ENCODE measurements around the gene HERC4. TPM values are rescaled to one million over a fixed set of nuclear protein-coding genes. Genes with fewer than 3 reads are reported as not detected.

HERC4 gene
- total RNA-seq, 4 donors from 2014 or later = 54.5 to 82.4 (median 67.5) TPM

GRCh38 chr10:67933199-67933598 is 141.9 kb downstream of the HERC4 start:
- no peak for DNase-seq
- WGBS, 2 donors = 91 to 95% methylated on average over 2 of the region's 2 CpGs
- Histone ChIP-seq H3K27me3 (no peaks in the 10 kb centered on the region), H3K27ac (no peak overlapping the region), H3K4me1 (no peaks in the 10 kb centered on the region), H3K9me3 (no peaks in the 10 kb centered on the region), H3K36me3 (peaks cover 8 to 22% of the 10 kb centered on the region in 2 donors), H3K4me3 (replicated peaks in 1 of 3) (no peak overlapping the region)
- intact Hi-C loops (cut with DNase I) = no loop called here
- TF ChIP-seq CTCF (IDR thresholded peaks at IDR 0.05) = no peak
- TF ChIP-seq POLR2A (IDR thresholded peaks at IDR 0.05) = no peak

- no peak for DNase-seq
- TF ChIP-seq CTCF (IDR thresholded peaks at IDR 0.05) (no peak), POLR2A (IDR thresholded peaks at IDR 0.05) (no peak)
- H3K4me3 ChIP-seq (replicated peaks in 1 of 3) = no peak overlapping the region
These were observed 148.1 kb downstream of the HERC4 start for GRCh38 chr10:67926951-67927350.

GRCh38 chr10:67925449-67926005 is 149.6 kb downstream of the HERC4 start:
- DNase-seq = no peak
- Histone ChIP-seq H3K27ac (no peak overlapping the region), H3K9me3 (no peaks in the 10 kb centered on the region), H3K27me3 (no peaks in the 10 kb centered on the region), H3K4me3 (replicated peaks in 1 of 3) (no peak overlapping the region), H3K36me3 (peaks cover 0 to 6% of the 10 kb centered on the region in 2 donors), H3K4me1 (no peaks in the 10 kb centered on the region)
- intact Hi-C loops (cut with DNase I) = no loop called here
- TF ChIP-seq CTCF (IDR thresholded peaks at IDR 0.05) (no peak), POLR2A (IDR thresholded peaks at IDR 0.05) (no peak)
- 92 to 97% methylated on average over 1 of the region's 1 CpG for WGBS, 2 donors

More at GRCh38 chr10:67926951-67927350, 148.1 kb downstream of the HERC4 start:
- intact Hi-C loops (cut with DNase I) = no loop called here
- Histone ChIP-seq H3K36me3 (peaks cover 2 to 16% of the 10 kb centered on the region in 2 donors), H3K27me3 (no peaks in the 10 kb centered on the region), H3K9me3 (no peaks in the 10 kb centered on the region), H3K4me1 (no peaks in the 10 kb centered on the region), H3K27ac (no peak overlapping the region)
- WGBS, 2 donors = 97% methylated on average over 1 of the region's 1 CpG

- peaks cover 0 to 3% of the 10 kb centered on the region in 2 donors for H3K36me3 ChIP-seq
- no peak for TF ChIP-seq CTCF (IDR thresholded peaks at IDR 0.05)
- TF ChIP-seq POLR2A (IDR thresholded peaks at IDR 0.05) = no peak
- H3K4me1 ChIP-seq = no peaks in the 10 kb centered on the region
- WGBS, 2 donors = 95 to 96% methylated on average over 3 of the region's 3 CpGs
- intact Hi-C loops (cut with DNase I) = no loop called here
- no peak overlapping the region for H3K27ac ChIP-seq
- no peaks in the 10 kb centered on the region for H3K9me3 ChIP-seq
- DNase-seq = no peak
- H3K27me3 ChIP-seq = no peaks in the 10 kb centered on the region
- H3K4me3 ChIP-seq (replicated peaks in 1 of 3) = no peak overlapping the region
These were observed 150.9 kb downstream of the HERC4 start for GRCh38 chr10:67924136-67924535.

- no peak overlapping the region for H3K4me3 ChIP-seq (replicated peaks in 1 of 3)
- 92 to 94% methylated on average over 5 of the region's 5 CpGs for WGBS, 2 donors
- no peak overlapping the region for H3K27ac ChIP-seq
- H3K9me3 ChIP-seq = no peaks in the 10 kb centered on the region
- no peaks in the 10 kb centered on the region for H3K4me1 ChIP-seq
- H3K36me3 ChIP-seq = peaks cover 0 to 3% of the 10 kb centered on the region in 2 donors
- TF ChIP-seq POLR2A (IDR thresholded peaks at IDR 0.05) (no peak), CTCF (IDR thresholded peaks at IDR 0.05) (no peak)
- no peak for DNase-seq
- no peaks in the 10 kb centered on the region for H3K27me3 ChIP-seq
- intact Hi-C loops (cut with DNase I) = no loop called here
These were observed 151.5 kb downstream of the HERC4 start for GRCh38 chr10:67923551-67923950.
